ENCODE data around the gene CMTM4. TPM values are rescaled to one million over a fixed set of nuclear protein-coding genes. Genes with fewer than 3 reads are reported as not detected.

The CMTM4 gene
- total RNA-seq, 4 donors from 2014 or later: 170 to 246 (median 201) TPM

GRCh38 chr16:66714062-66714461 is 17.5 kb upstream of the CMTM4 start:
- Histone ChIP-seq H3K9me3 (no peaks in the 10 kb centered on the region), H3K27me3 (no peaks in the 10 kb centered on the region), H3K36me3 (peaks cover 0 to 1% of the 10 kb centered on the region in 2 donors), H3K4me3 (replicated peaks in 1 of 3) (no peak overlapping the region), H3K4me1 (no peaks in the 10 kb centered on the region), H3K27ac (no peak overlapping the region)
- intact Hi-C loops (cut with DNase I): no loop called here
- DNase-seq: no peak
- 90 to 92% methylated on average over 6 of the region's 6 CpGs for WGBS, 2 donors
- TF ChIP-seq CTCF (IDR thresholded peaks at IDR 0.05) (no peak), POLR2A (IDR thresholded peaks at IDR 0.05) (no peak)

- TF ChIP-seq CTCF (IDR thresholded peaks at IDR 0.05) (no peak), POLR2A (IDR thresholded peaks at IDR 0.05) (no peak)
- no peaks in the 10 kb centered on the region for H3K27me3 ChIP-seq
- DNase-seq: no peak
- H3K27ac ChIP-seq: peak overlapping the region in 1 of 3 donors; percentile 45
- no peaks in the 10 kb centered on the region for H3K9me3 ChIP-seq
- no peaks in the 10 kb centered on the region for H3K36me3 ChIP-seq
- intact Hi-C loops (cut with DNase I): no loop called here
- WGBS, 2 donors: 56 to 60% methylated on average over 2 of the region's 2 CpGs
- no peak overlapping the region for H3K4me3 ChIP-seq (replicated peaks in 1 of 3)
- peaks cover 0 to 7% of the 10 kb centered on the region in 2 donors for H3K4me1 ChIP-seq
Measured at GRCh38 chr16:66713076-66713475, 16.5 kb upstream of the CMTM4 start.

- Histone ChIP-seq H3K36me3 (no peaks in the 10 kb centered on the region), H3K9me3 (no peaks in the 10 kb centered on the region), H3K4me3 (replicated peaks in 1 of 3) (no peak overlapping the region), H3K27ac (no peak overlapping the region), H3K27me3 (no peaks in the 10 kb centered on the region), H3K4me1 (peaks cover 2 to 13% of the 10 kb centered on the region in 2 donors)
- no peak for TF ChIP-seq CTCF (IDR thresholded peaks at IDR 0.05)
- TF ChIP-seq POLR2A (IDR thresholded peaks at IDR 0.05): no peak
- intact Hi-C loops (cut with DNase I): no loop called here
- DNase-seq: no peak
Measured at GRCh38 chr16:66712512-66712911, 16.0 kb upstream of the CMTM4 start.

GRCh38 chr16:66711581-66711980 is 15.0 kb upstream of the CMTM4 start:
- intact Hi-C loops (cut with DNase I): no loop called here
- Histone ChIP-seq H3K4me3 (replicated peaks in 1 of 3) (no peak overlapping the region), H3K4me1 (peaks cover 5 to 18% of the 10 kb centered on the region in 2 donors), H3K9me3 (no peaks in the 10 kb centered on the region), H3K27me3 (no peaks in the 10 kb centered on the region), H3K36me3 (no peaks in the 10 kb centered on the region), H3K27ac (no peak overlapping the region)
- no peak for DNase-seq
- no peak for TF ChIP-seq POLR2A (IDR thresholded peaks at IDR 0.05)
- TF ChIP-seq CTCF (IDR thresholded peaks at IDR 0.05): no peak

- Histone ChIP-seq H3K36me3 (no peaks in the 10 kb centered on the region), H3K9me3 (no peaks in the 10 kb centered on the region), H3K4me3 (replicated peaks in 1 of 3) (peak overlapping the region in 1 of 3 donors; percentile 0), H3K27me3 (no peaks in the 10 kb centered on the region), H3K4me1 (peaks cover 38 to 61% of the 10 kb centered on the region in 2 donors), H3K27ac (peak overlapping the region; percentile 94 to 99 (median 96))
- DNase-seq: peak; percentile 96 to 97
- intact Hi-C loops (cut with DNase I): no loop called here
- WGBS, 2 donors: 19 to 54% methylated on average over 5 to 8 of the region's 8 CpGs
- TF ChIP-seq POLR2A (IDR thresholded peaks at IDR 0.05) (no peak), CTCF (IDR thresholded peaks at IDR 0.05) (no peak)
Measured at GRCh38 chr16:66706506-66706880, 9.9 kb upstream of the CMTM4 start.
